Spleen (tissue), 11 donors: ENCODE results near the gene CYTH4. TPM values are rescaled to one million over a fixed set of nuclear protein-coding genes. Genes with fewer than 3 reads are reported as not detected.

ENCODE experiments used
- DNase-seq: peaks from one replicate; pipeline ENCODE4 v3.0.0-alpha.2; 2020
- H3K27ac ChIP-seq, 8 donors: fragments of 200-600 bp; sonication (generic) in 7 of 8; 1 replicate in 4 of 8; 2 replicates in 4 of 8; pipeline versions ENCODE4 v1.5.0 to v1.8.0; 2016 to 2021; ENCODE audit warnings: inconsistent platforms in 4 of 8, mild to moderate bottlenecking in 4 of 8, moderate library complexity in 1 of 8
- H3K27me3 ChIP-seq, 7 donors: fragments of 200-600 bp; sonication (generic) in 6 of 7; replicated peaks in 1 of 7; 1 replicate in 4 of 7; 2 replicates in 3 of 7; pipeline versions ENCODE4 v1.5.0 to v1.8.0; 2016 to 2021; ENCODE audit warnings: inconsistent platforms in 3 of 7, mild to moderate bottlenecking in 1 of 7
- H3K36me3 ChIP-seq, 6 donors: fragments of 200-600 bp; sonication (generic) in 5 of 6; 1 replicate in 4 of 6; 2 replicates in 2 of 6; pipeline versions ENCODE4 v1.5.0 to v1.8.0; 2016 to 2021; ENCODE audit warnings: inconsistent platforms in 2 of 6
- H3K4me1 ChIP-seq, 6 donors: fragments of 200-600 bp; sonication (generic) in 5 of 6; 1 replicate in 3 of 6; 2 replicates in 3 of 6; pipeline versions ENCODE4 v1.5.0 to v1.8.0; 2016 to 2021; ENCODE audit warnings: inconsistent platforms in 3 of 6
- H3K4me3 ChIP-seq, 8 donors: fragments of 200-600 bp; sonication (generic) in 7 of 8; 1 replicate in 4 of 8; 2 replicates in 4 of 8; pipeline versions ENCODE4 v1.5.0 to v1.8.0; 2016 to 2021; ENCODE audit warnings: inconsistent platforms in 4 of 8, mild to moderate bottlenecking in 4 of 8, moderate library complexity in 2 of 8
- H3K9me3 ChIP-seq, 8 donors: fragments of 200-600 bp; sonication (generic) in 7 of 8; 1 replicate in 4 of 8; 2 replicates in 4 of 8; pipeline versions ENCODE4 v1.5.0 to v1.8.0; 2016 to 2021; ENCODE audit warnings: inconsistent platforms in 4 of 8
- CTCF ChIP-seq, 11 experiments: fragments of 200-600 bp in 7 of 11; fragments of 450-650 bp in 4 of 11; sonication (generic) in 4 of 11; IDR thresholded peaks in 8 of 11; conservative IDR thresholded peaks in 3 of 11; 1 replicate in 7 of 11; 2 replicates in 4 of 11; pipeline versions ENCODE4 v1.4.0 to v1.8.0; 2016 to 2021; ENCODE audit warnings: antibody characterized with exemption in 11 of 11, inconsistent platforms in 4 of 11, mild to moderate bottlenecking in 1 of 11
- POLR2A ChIP-seq, 3 donors: fragments of 450-650 bp; IDR thresholded peaks; one replicate each; pipeline ENCODE4 v1.5.1; 2017; ENCODE audit warnings: antibody characterized with exemption in 3 of 3, mild to moderate bottlenecking in 1 of 3
- POLR2AphosphoS5 ChIP-seq, 3 donors: sonication (generic); formaldehyde crosslinking; IDR thresholded peaks; one replicate each; pipeline ENCODE4 v1.5.1; 2017; ENCODE audit warnings: antibody characterized with exemption in 3 of 3
- WGBS, 5 donors: extraction: QIAGEN DNeasy Blood & Tissue Kit in 3 of 5; methylation state at CpG; one replicate each; pipeline versions ENCODE4 v1.1.5 to v1.1.7; 2013 to 2018; 5-methylcytosine and 5-hydroxymethylcytosine counted together
- intact Hi-C: fragments of 100-400 bp; cut with DNase I; formaldehyde crosslinking; loops from one replicate; pipeline ENCODE4 v1.15.0; 2023; ENCODE audit warnings: low total_unique reads
- polyA plus RNA-seq, 3 donors: library from polyadenylated mRNA; stranded (reverse); fragments of 200-250 nt; gene quantifications; one replicate each; pipeline ENCODE4 v1.2.1, GENCODE V29; 2013
- total RNA-seq, 7 donors: library from RNA; depleted of rRNA in 3 of 7; stranded (reverse); fragments of >200 nt in 3 of 7; fragmentation: NEBNext Ultra II Directional in 4 of 7; extraction: Animal tissue kit (Norgen Biotek cat#: 25700) in 4 of 7; gene quantifications; one replicate each; pipeline versions ENCODE4 v1.1.0 to v1.2.1, GENCODE V29; 2016 to 2021
- donor health status: healthy with polysubstance abuse.
- donor health status: DM: no; HTN: no; CAD: no; lungs with moderate emphysema.
- donor health status: DM: no; HTN: no; CAD: no.
- donor health status: Bipolar disorder and iron deficiency.
- donor health status: healthy.
- donor health status: DM: no; HTN: no; CAD: no.
- donor health status: DM: yes; HTN: yes; CAD: no.

Gene CYTH4
- total and polyA plus RNA-seq, 10 donors = 35.3 to 238 (median 104) TPM

GRCh38 chr22:37319469-37319868 lies 37.2 kb downstream of the CYTH4 start:
- Histone ChIP-seq H3K27me3 (peaks cover 0 to 25% (median 12%) of the 10 kb centered on the region in 7 donors), H3K9me3 (no peaks in the 10 kb centered on the region), H3K36me3 (peaks cover 0 to 7% (median under 1%) of the 10 kb centered on the region in 6 donors), H3K27ac (no peak overlapping the region), H3K4me3 (no peak overlapping the region), H3K4me1 (peaks cover 8 to 30% (median 21%) of the 10 kb centered on the region in 6 donors)
- DNase-seq = no peak
- WGBS, 5 donors = 80 to 82% (median 82%) methylated on average over 10 of the region's 10 CpGs
- TF ChIP-seq CTCF (IDR thresholded peaks at IDR 0.05 in 8 of 11, conservative IDR thresholded peaks at IDR 0.05 in 3 of 11) (no peak), POLR2AphosphoS5 (IDR thresholded peaks at IDR 0.05) (no peak)
- intact Hi-C loops = no loop called here

- Histone ChIP-seq H3K9me3 (no peaks in the 10 kb centered on the region), H3K27ac (no peak overlapping the region), H3K36me3 (no peaks in the 10 kb centered on the region), H3K4me3 (no peak overlapping the region), H3K27me3 (peaks cover 0 to 41% (median 27%) of the 10 kb centered on the region in 7 donors), H3K4me1 (peaks cover 0 to 24% (median 15%) of the 10 kb centered on the region in 6 donors)
- intact Hi-C loops = no loop called here
- no peak for TF ChIP-seq POLR2AphosphoS5 (IDR thresholded peaks at IDR 0.05)
- no peak for TF ChIP-seq POLR2A (IDR thresholded peaks at IDR 0.05)
- TF ChIP-seq CTCF (IDR thresholded peaks at IDR 0.05 in 8 of 11, conservative IDR thresholded peaks at IDR 0.05 in 3 of 11) = no peak
- DNase-seq = no peak
- WGBS, 5 donors = 70 to 85% (median 74%) methylated on average over 16 of the region's 16 CpGs
These were observed 38.7 kb downstream of the CYTH4 start for GRCh38 chr22:37320726-37321677.

- H3K27ac ChIP-seq = no peak overlapping the region
- DNase-seq = no peak
- peaks cover 0 to 12% (median 6%) of the 10 kb centered on the region in 6 donors for H3K4me1 ChIP-seq
- H3K4me3 ChIP-seq = peak overlapping the region in 1 of 8 donors; percentile 8
- TF ChIP-seq POLR2AphosphoS5 (IDR thresholded peaks at IDR 0.05) (no peak), POLR2A (IDR thresholded peaks at IDR 0.05) (no peak), CTCF (IDR thresholded peaks at IDR 0.05 in 8 of 11, conservative IDR thresholded peaks at IDR 0.05 in 3 of 11) (peak in 1 of 11 experiments; percentile 18)
- no peaks in the 10 kb centered on the region for H3K36me3 ChIP-seq
- H3K9me3 ChIP-seq = no peaks in the 10 kb centered on the region
- intact Hi-C loops = no loop called here
- WGBS, 5 donors = 9 to 19% (median 11%) methylated on average over 17 to 51 of the region's 51 CpGs
- H3K27me3 ChIP-seq = peaks cover 0 to 72% (median 44%) of the 10 kb centered on the region in 7 donors
These were observed 42.2 kb downstream of the CYTH4 start for GRCh38 chr22:37324340-37325038.

GRCh38 chr22:37325039-37325395 lies 42.7 kb downstream of the CYTH4 start:
- WGBS, 5 donors = 3 to 7% (median 4%) methylated on average over 21 of the region's 21 CpGs
- intact Hi-C loops = no loop called here
- no peak for DNase-seq
- Histone ChIP-seq H3K4me1 (peaks cover 0 to 12% (median 6%) of the 10 kb centered on the region in 6 donors), H3K27me3 (peaks cover 0 to 78% (median 47%) of the 10 kb centered on the region in 7 donors), H3K4me3 (peak overlapping the region in 1 of 8 donors; percentile 8), H3K27ac (no peak overlapping the region), H3K36me3 (no peaks in the 10 kb centered on the region), H3K9me3 (no peaks in the 10 kb centered on the region)
- TF ChIP-seq POLR2AphosphoS5 (IDR thresholded peaks at IDR 0.05) (no peak), POLR2A (IDR thresholded peaks at IDR 0.05) (no peak), CTCF (IDR thresholded peaks at IDR 0.05 in 8 of 11, conservative IDR thresholded peaks at IDR 0.05 in 3 of 11) (no peak)
